K562 (cell line): Measurements from ENCODE around the gene KLHL28. TPM values are rescaled to one million over a fixed set of nuclear protein-coding genes. Genes with fewer than 3 reads are reported as not detected.

Source experiments
- ARNT ChIP-seq, 2 experiments: fragments of 450-650 bp; IDR thresholded peaks; 2 replicates each; pipeline ENCODE4 v1.6.1; 2016; ENCODE audit warnings: mild to moderate bottlenecking in 1 of 2
- BMI1 ChIP-seq: fragments of 150-350 bp; IDR thresholded peaks from 2 replicates; pipeline ENCODE4 v1.6.1; 2014; ENCODE audit warnings: low read length
- DPF2 ChIP-seq: fragments of 450-650 bp; IDR thresholded peaks from 2 replicates; pipeline ENCODE4 v1.6.1; 2016
- E2F3 ChIP-seq: fragments of 250-450 bp; sonication (Bioruptor Pico); IDR thresholded peaks from 2 replicates; pipeline ENCODE4 v1.4.0; 2020; ENCODE audit warnings: mild to moderate bottlenecking
- ERF ChIP-seq: fragments of 450-650 bp; formaldehyde crosslinking; IDR thresholded peaks from 2 replicates; pipeline ENCODE4 v1.4.0; 2020; ENCODE audit warnings: mild to moderate bottlenecking, mixed read lengths
- ETS2 ChIP-seq: IDR thresholded peaks from 2 replicates; pipeline ENCODE4 v1.6.1; 2016; ENCODE audit warnings: borderline replicate concordance, missing genetic modification characterization, mild to moderate bottlenecking, moderate library complexity, missing compliant biosample characterization; ENCODE audit not compliant: poor library complexity, severe bottlenecking
- KDM5B ChIP-seq: fragments of 200-600 bp; sonication (generic); IDR thresholded peaks from 2 replicates; pipeline ENCODE4 v1.6.1; 2012; ENCODE audit warnings: low read depth, mild to moderate bottlenecking, moderate library complexity, low read length, control low read depth, inconsistent platforms; ENCODE audit not compliant: insufficient replicate concordance
- MTA3 ChIP-seq: fragments of 450-650 bp; formaldehyde crosslinking; IDR thresholded peaks from 2 replicates; pipeline ENCODE4 v1.6.1; 2017; ENCODE audit warnings: mild to moderate bottlenecking, borderline replicate concordance
- MYBL2 ChIP-seq, 2 experiments: fragments of 450-650 bp in 1 of 2; sonication (generic) in 1 of 2; formaldehyde crosslinking in 1 of 2; IDR thresholded peaks; 2 replicates each; pipeline versions ENCODE4 v1.6.1 to v1.8.1; 2017 to 2022; ENCODE audit warnings: borderline replicate concordance in 1 of 2, inconsistent platforms in 1 of 2, low read depth in 1 of 2, mild to moderate bottlenecking in 1 of 2, missing genetic modification reagents in 1 of 2, moderate library complexity in 1 of 2
- NEUROD1 ChIP-seq: fragments of 150-350 bp; IDR thresholded peaks from 2 replicates; pipeline ENCODE4 v1.6.1; 2014; ENCODE audit warnings: borderline replicate concordance, low read length, low read depth; ENCODE audit not compliant: partially characterized antibody
- NRF1 ChIP-seq, 2 experiments: fragments of 450-650 bp; IDR thresholded peaks in 1 of 2; conservative IDR thresholded peaks in 1 of 2; 2 replicates each; pipeline ENCODE4 v1.6.1; 2014; ENCODE audit warnings: mild to moderate bottlenecking in 2 of 2
- POLR2A ChIP-seq: fragments of 450-650 bp; conservative IDR thresholded peaks from 2 replicates; pipeline ENCODE4 v1.6.1; 2016
- POLR2H ChIP-seq: IDR thresholded peaks from 2 replicates; pipeline ENCODE4 v1.6.1; 2016; ENCODE audit warnings: missing genetic modification characterization, low read depth, mild to moderate bottlenecking, control low read depth, missing compliant biosample characterization, moderate library complexity
- TAF15 ChIP-seq: fragments of 200-400 bp; formaldehyde crosslinking; IDR thresholded peaks from 2 replicates; pipeline ENCODE4 v1.6.1; 2017; ENCODE audit warnings: mild to moderate bottlenecking, low read depth, low read length, moderate library complexity
- ZBTB1 ChIP-seq: sonication (generic); formaldehyde crosslinking; IDR thresholded peaks from 2 replicates; pipeline ENCODE4 v1.8.1; 2023; ENCODE audit warnings: missing genetic modification reagents, low read depth, mild to moderate bottlenecking, borderline replicate concordance
- ZNF696 ChIP-seq: fragments of 250-450 bp; sonication (Bioruptor Pico); conservative IDR thresholded peaks from 2 replicates; pipeline ENCODE4 v1.4.0; 2020; ENCODE audit warnings: mild to moderate bottlenecking, moderate library complexity
- ZNF75A ChIP-seq: fragments of 450-650 bp; formaldehyde crosslinking; IDR thresholded peaks from 2 replicates; pipeline ENCODE4 v1.4.0; 2020; ENCODE audit warnings: mild to moderate bottlenecking
- polyA plus RNA-seq, 8 experiments: library from polyadenylated mRNA; depleted of rRNA in 4 of 8; stranded (reverse) in 5 of 8; unstranded in 3 of 8; fragments of >200 nt; fragmentation: Nextera tagmentation in 2 of 8; fragmentation: Illumina TruSeq in 1 of 8; extraction: Ambion mirVana in 2 of 8; extraction: Trizol in 1 of 8; gene quantifications; 2 replicates each; pipeline versions ENCODE4 v1.2.1 to v1.2.3, GENCODE V29; 2011 to 2014; ENCODE audit warnings: inconsistent platforms in 1 of 8, missing spikeins in 1 of 8
- total RNA-seq, 7 experiments: library from RNA; depleted of rRNA in 6 of 7; stranded (reverse); fragments of >200 nt in 6 of 7; fragmentation: Illumina TruSeq in 2 of 7; extraction: Trizol in 2 of 7; gene quantifications; 2 replicates each; pipeline versions ENCODE4 v1.2.1 to v1.2.3, GENCODE V29; 2011 to 2021; ENCODE audit warnings: low replicate concordance in 1 of 7
- TF ChIP-seq, protein P1 (sequence below), 2 experiments: fragments of 150-350 bp in 1 of 2; IDR thresholded peaks; 2 replicates each; pipeline ENCODE4 v1.6.1; 2012 to 2016; ENCODE audit warnings: low read depth in 2 of 2, low read length in 2 of 2, mild to moderate bottlenecking in 1 of 2, moderate library complexity in 1 of 2
- TF ChIP-seq, protein P2 (sequence below): sonication (generic); formaldehyde crosslinking; IDR thresholded peaks from 2 replicates; pipeline ENCODE4 v1.5.0; 2020; ENCODE audit warnings: missing genetic modification reagents
- TF ChIP-seq, protein P3 (sequence below): fragments of 250-450 bp; sonication (Bioruptor Pico); IDR thresholded peaks from 2 replicates; pipeline ENCODE4 v1.8.0; 2021; ENCODE audit warnings: borderline replicate concordance, mild to moderate bottlenecking, moderate library complexity; ENCODE audit not compliant: poor library complexity, severe bottlenecking
- TF ChIP-seq, protein P4 (sequence below): fragments of 450-650 bp; formaldehyde crosslinking; IDR thresholded peaks from 2 replicates; pipeline ENCODE4 v1.4.0; 2020; ENCODE audit warnings: mild to moderate bottlenecking, mixed read lengths

The KLHL28 gene
- total and polyA plus RNA-seq, 9 of the 15 experiments (the other 6 are each of a cell fraction or from before 2014, with no cell fraction given), result 1.1 to 7.5 (median 4.7) TPM

- TF ChIP-seq KDM5B, result peak; percentile 58
- TF ChIP-seq DPF2, result no peak
- TF ChIP-seq BMI1, result no peak
- TF ChIP-seq NEUROD1, result no peak
- no peak for TF ChIP-seq ZBTB1
- TF ChIP-seq, protein P1, sequence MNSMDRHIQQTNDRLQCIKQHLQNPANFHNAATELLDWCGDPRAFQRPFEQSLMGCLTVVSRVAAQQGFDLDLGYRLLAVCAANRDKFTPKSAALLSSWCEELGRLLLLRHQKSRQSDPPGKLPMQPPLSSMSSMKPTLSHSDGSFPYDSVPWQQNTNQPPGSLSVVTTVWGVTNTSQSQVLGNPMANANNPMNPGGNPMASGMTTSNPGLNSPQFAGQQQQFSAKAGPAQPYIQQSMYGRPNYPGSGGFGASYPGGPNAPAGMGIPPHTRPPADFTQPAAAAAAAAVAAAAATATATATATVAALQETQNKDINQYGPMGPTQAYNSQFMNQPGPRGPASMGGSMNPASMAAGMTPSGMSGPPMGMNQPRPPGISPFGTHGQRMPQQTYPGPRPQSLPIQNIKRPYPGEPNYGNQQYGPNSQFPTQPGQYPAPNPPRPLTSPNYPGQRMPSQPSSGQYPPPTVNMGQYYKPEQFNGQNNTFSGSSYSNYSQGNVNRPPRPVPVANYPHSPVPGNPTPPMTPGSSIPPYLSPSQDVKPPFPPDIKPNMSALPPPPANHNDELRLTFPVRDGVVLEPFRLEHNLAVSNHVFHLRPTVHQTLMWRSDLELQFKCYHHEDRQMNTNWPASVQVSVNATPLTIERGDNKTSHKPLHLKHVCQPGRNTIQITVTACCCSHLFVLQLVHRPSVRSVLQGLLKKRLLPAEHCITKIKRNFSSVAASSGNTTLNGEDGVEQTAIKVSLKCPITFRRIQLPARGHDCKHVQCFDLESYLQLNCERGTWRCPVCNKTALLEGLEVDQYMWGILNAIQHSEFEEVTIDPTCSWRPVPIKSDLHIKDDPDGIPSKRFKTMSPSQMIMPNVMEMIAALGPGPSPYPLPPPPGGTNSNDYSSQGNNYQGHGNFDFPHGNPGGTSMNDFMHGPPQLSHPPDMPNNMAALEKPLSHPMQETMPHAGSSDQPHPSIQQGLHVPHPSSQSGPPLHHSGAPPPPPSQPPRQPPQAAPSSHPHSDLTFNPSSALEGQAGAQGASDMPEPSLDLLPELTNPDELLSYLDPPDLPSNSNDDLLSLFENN (IDR thresholded peaks at IDR 0.05; ENCODE audit: low read depth in 2 of 2, low read length in 2 of 2), result no peak
- no peak for TF ChIP-seq ZNF696 (CRISPR knock-in tag)
- peak; percentile 53 for TF ChIP-seq POLR2H (tag)
- TF ChIP-seq MTA3, result no peak
- TF ChIP-seq POLR2A, result peak; percentile 87
- TF ChIP-seq, protein P2, sequence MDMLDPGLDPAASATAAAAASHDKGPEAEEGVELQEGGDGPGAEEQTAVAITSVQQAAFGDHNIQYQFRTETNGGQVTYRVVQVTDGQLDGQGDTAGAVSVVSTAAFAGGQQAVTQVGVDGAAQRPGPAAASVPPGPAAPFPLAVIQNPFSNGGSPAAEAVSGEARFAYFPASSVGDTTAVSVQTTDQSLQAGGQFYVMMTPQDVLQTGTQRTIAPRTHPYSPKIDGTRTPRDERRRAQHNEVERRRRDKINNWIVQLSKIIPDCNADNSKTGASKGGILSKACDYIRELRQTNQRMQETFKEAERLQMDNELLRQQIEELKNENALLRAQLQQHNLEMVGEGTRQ (CRISPR knock-in tag), result peak; percentile 97
- TF ChIP-seq ARNT (IDR thresholded peaks at IDR 0.05), result 0 out of 4 replicates have a peak, but pooled peaks of 1 of the 2 experiments have one; percentile 7
- no peak for TF ChIP-seq E2F3 (CRISPR knock-in tag)
- TF ChIP-seq MYBL2 (IDR thresholded peaks at IDR 0.05; ENCODE audit: low read depth), result no peak
- TF ChIP-seq MYBL2 (CRISPR knock-in tag; IDR thresholded peaks at IDR 0.05; ENCODE audit: borderline replicate concordance), result no peak
- TF ChIP-seq, protein P3, sequence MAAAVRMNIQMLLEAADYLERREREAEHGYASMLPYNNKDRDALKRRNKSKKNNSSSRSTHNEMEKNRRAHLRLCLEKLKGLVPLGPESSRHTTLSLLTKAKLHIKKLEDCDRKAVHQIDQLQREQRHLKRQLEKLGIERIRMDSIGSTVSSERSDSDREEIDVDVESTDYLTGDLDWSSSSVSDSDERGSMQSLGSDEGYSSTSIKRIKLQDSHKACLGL (CRISPR knock-in tag), result no peak
- no peak for TF ChIP-seq ETS2 (tag)
- TF ChIP-seq, protein P4, sequence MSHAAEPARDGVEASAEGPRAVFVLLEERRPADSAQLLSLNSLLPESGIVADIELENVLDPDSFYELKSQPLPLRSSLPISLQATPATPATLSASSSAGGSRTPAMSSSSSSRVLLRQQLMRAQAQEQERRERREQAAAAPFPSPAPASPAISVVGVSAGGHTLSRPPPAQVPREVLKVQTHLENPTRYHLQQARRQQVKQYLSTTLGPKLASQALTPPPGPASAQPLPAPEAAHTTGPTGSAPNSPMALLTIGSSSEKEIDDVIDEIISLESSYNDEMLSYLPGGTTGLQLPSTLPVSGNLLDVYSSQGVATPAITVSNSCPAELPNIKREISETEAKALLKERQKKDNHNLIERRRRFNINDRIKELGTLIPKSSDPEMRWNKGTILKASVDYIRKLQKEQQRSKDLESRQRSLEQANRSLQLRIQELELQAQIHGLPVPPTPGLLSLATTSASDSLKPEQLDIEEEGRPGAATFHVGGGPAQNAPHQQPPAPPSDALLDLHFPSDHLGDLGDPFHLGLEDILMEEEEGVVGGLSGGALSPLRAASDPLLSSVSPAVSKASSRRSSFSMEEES (CRISPR knock-in tag), result peak; percentile 98
- no peak for TF ChIP-seq ERF
- no peak for TF ChIP-seq ZNF75A (CRISPR knock-in tag)
- no peak for TF ChIP-seq TAF15
- peak; percentile 33 to 39; a peak in 3 of 4 replicates for TF ChIP-seq NRF1 (conservative IDR thresholded peaks at IDR 0.05 in 1 of 2, IDR thresholded peaks at IDR 0.05 in 1 of 2)
These were observed at the start of gene KLHL28, which contains the start of gene TOGARAM1 (continued) for GRCh38 chr14:44961554-44962333.
